SK-N-SH (cell line): Measurements from ENCODE around the gene TRIM29. TPM values are rescaled to one million over a fixed set of nuclear protein-coding genes. Genes with fewer than 3 reads are reported as not detected.

ENCODE experiments used
- CTCF ChIA-PET: fragments of 300-600, 350-600 bp; formaldehyde crosslinking; extraction: SDS; loops from one replicate; lab custom pipeline; 2021; lab: Yijun Ruan, JAX
- POLR2A ChIA-PET: fragments of 350-600 bp; sonication (Branson Sonifier 250); formaldehyde crosslinking; extraction: SDS; loops from one replicate; lab custom pipeline; 2020; ENCODE audit warnings: antibody characterized with exemption, inconsistent platforms; lab: Yijun Ruan, JAX
- DNase-seq: peaks from one replicate; pipeline ENCODE4 v3.0.0; 2012
- H2AFZ ChIP-seq: fragments of 200-600 bp; sonication (generic); 2 replicates; pipeline ENCODE4 v1.8.1; 2016; ENCODE audit warnings: antibody characterized with exemption, mild to moderate bottlenecking, low read depth
- H3F3A ChIP-seq: fragments of 200-600 bp; sonication (generic); replicated peaks from 2 replicates; pipeline ENCODE3; 2016; ENCODE audit warnings: antibody characterized with exemption, mild to moderate bottlenecking; ENCODE audit not compliant: insufficient read depth
- H3K27ac ChIP-seq, 2 experiments: fragments of 200-500 bp in 1 of 2; fragments of 200-600 bp in 1 of 2; sonication (Bioruptor generic) in 1 of 2; sonication (generic), shearing (Covaris generic) in 1 of 2; 2 replicates each; pipeline versions ENCODE4 v1.5.1 to v1.6.1; 2014 to 2016; ENCODE audit warnings: low read depth in 2 of 2, inconsistent platforms in 1 of 2, low read length in 1 of 2, mild to moderate bottlenecking in 1 of 2, mixed read lengths in 1 of 2
- H3K27me3 ChIP-seq: fragments of 200-600 bp; sonication (generic), shearing (Covaris generic); 2 replicates; pipeline ENCODE4 v1.6.1; 2016; ENCODE audit warnings: mixed run types; ENCODE audit not compliant: insufficient read depth
- H3K36me3 ChIP-seq, 2 experiments: fragments of 200-500 bp in 1 of 2; fragments of 200-600 bp in 1 of 2; sonication (Bioruptor generic) in 1 of 2; sonication (generic) in 1 of 2; replicated peaks in 1 of 2; 2 replicates each; pipeline versions ENCODE3 to v1.5.1; 2014 to 2016; ENCODE audit warnings: low read length in 1 of 2, mild to moderate bottlenecking in 1 of 2; ENCODE audit not compliant: insufficient read depth in 2 of 2, control insufficient read depth in 1 of 2
- H3K4me1 ChIP-seq, 2 experiments: fragments of 200-500 bp in 1 of 2; fragments of 200-600 bp in 1 of 2; sonication (Bioruptor generic) in 1 of 2; sonication (generic), shearing (Covaris generic) in 1 of 2; 2 replicates each; pipeline versions ENCODE4 v1.5.1 to v1.6.1; 2014 to 2016; ENCODE audit warnings: low read depth in 1 of 2, low read length in 1 of 2, mixed run types in 1 of 2; ENCODE audit not compliant: insufficient read depth in 2 of 2, control insufficient read depth in 1 of 2
- H3K4me2 ChIP-seq: fragments of 200-600 bp; sonication (generic), shearing (Covaris generic); 2 replicates; pipeline ENCODE4 v1.6.1; 2017; ENCODE audit warnings: mixed run types
- H3K4me3 ChIP-seq, 2 experiments: fragments of 200-500 bp in 1 of 2; fragments of 200-600 bp in 1 of 2; sonication (Bioruptor generic) in 1 of 2; sonication (generic), shearing (Covaris generic) in 1 of 2; 2 replicates each; pipeline versions ENCODE4 v1.5.1 to v1.8.1; 2014 to 2016; ENCODE audit warnings: low read depth in 2 of 2, inconsistent platforms in 1 of 2, low read length in 1 of 2, mild to moderate bottlenecking in 1 of 2, mixed read lengths in 1 of 2, moderate library complexity in 1 of 2
- H3K79me2 ChIP-seq: fragments of 200-600 bp; sonication (generic); 2 replicates; pipeline ENCODE4 v1.8.1; 2017; ENCODE audit warnings: mild to moderate bottlenecking; ENCODE audit not compliant: insufficient read depth
- H3K9ac ChIP-seq: fragments of 200-600 bp; sonication (generic); 2 replicates; pipeline ENCODE4 v1.6.1; 2017; ENCODE audit warnings: mixed run types
- H3K9me2 ChIP-seq: fragments of 200-600 bp; sonication (generic); 2 replicates; pipeline ENCODE4 v1.6.1; 2017; ENCODE audit warnings: mixed run types
- H3K9me3 ChIP-seq: fragments of 200-600 bp; sonication (generic); 2 replicates; pipeline ENCODE4 v1.6.1; 2017; ENCODE audit warnings: mixed run types, mild to moderate bottlenecking, moderate library complexity
- H4K20me1 ChIP-seq: fragments of 200-600 bp; sonication (generic); 2 replicates; pipeline ENCODE4 v1.6.1; 2017; ENCODE audit warnings: mild to moderate bottlenecking, mixed run types; ENCODE audit not compliant: insufficient read depth
- CTCF ChIP-seq: fragments of 200-600 bp; sonication (generic); IDR thresholded peaks from 2 replicates; pipeline ENCODE4 v1.6.1; 2017; ENCODE audit warnings: antibody characterized with exemption, mild to moderate bottlenecking, moderate library complexity
- EP300 ChIP-seq, 2 experiments: IDR thresholded peaks; 2 replicates each; pipeline versions ENCODE4 v1.4.0 to v1.6.1; 2012; ENCODE audit warnings: borderline replicate concordance in 1 of 2, low read depth in 1 of 2, low read length in 1 of 2
- FOXM1 ChIP-seq: IDR thresholded peaks from 2 replicates; pipeline ENCODE4 v1.4.0; 2012; ENCODE audit warnings: low read depth, mild to moderate bottlenecking
- GATA2 ChIP-seq: sonication (generic); formaldehyde crosslinking; IDR thresholded peaks from 2 replicates; pipeline ENCODE4 v1.5.0; 2020; ENCODE audit warnings: mild to moderate bottlenecking, missing genetic modification reagents
- IRF3 ChIP-seq: fragments of 150-350 bp; IDR thresholded peaks from 2 replicates; pipeline ENCODE4 v1.6.1; 2016; ENCODE audit warnings: mild to moderate bottlenecking, low read depth, low read length
- JUND ChIP-seq: IDR thresholded peaks from 2 replicates; pipeline ENCODE4 v1.4.0; 2012
- MEF2A ChIP-seq: IDR thresholded peaks from 2 replicates; pipeline ENCODE4 v1.4.0; 2012; ENCODE audit warnings: low read depth, borderline replicate concordance
- PBX3 ChIP-seq: IDR thresholded peaks from 2 replicates; pipeline ENCODE4; 2012
- POLR2AphosphoS5 ChIP-seq: IDR thresholded peaks from 2 replicates; pipeline ENCODE4 v1.6.1; 2012; ENCODE audit warnings: low read depth, low read length
- RAD21 ChIP-seq: IDR thresholded peaks from 2 replicates; pipeline ENCODE4 v1.6.1; 2012; ENCODE audit warnings: mild to moderate bottlenecking, low read length
- TCF12 ChIP-seq: IDR thresholded peaks from 2 replicates; pipeline ENCODE4 v1.4.0; 2012
- TEAD4 ChIP-seq: IDR thresholded peaks from 2 replicates; pipeline ENCODE4 v1.4.0; 2012; ENCODE audit warnings: mild to moderate bottlenecking, borderline replicate concordance; ENCODE audit not compliant: insufficient read depth
- USF1 ChIP-seq: IDR thresholded peaks from 2 replicates; pipeline ENCODE4 v1.4.0; 2012; ENCODE audit warnings: low read depth, borderline replicate concordance
- USF2 ChIP-seq: fragments of 150-350 bp; IDR thresholded peaks from 2 replicates; pipeline ENCODE4 v1.6.1; 2017; ENCODE audit warnings: antibody characterized with exemption, low read length, low read depth, borderline replicate concordance
- YY1 ChIP-seq: IDR thresholded peaks from 2 replicates; pipeline ENCODE4 v1.4.0; 2012; ENCODE audit warnings: low read depth, mild to moderate bottlenecking
- whole genome bisulfite sequencing: methylation state at CpG from one replicate; pipeline ENCODE4 v1.1.6; 2017; ENCODE audit warnings: low lambda C conversion rate; 5-methylcytosine and 5-hydroxymethylcytosine counted together
- polyA plus RNA-seq, 3 experiments: library from polyadenylated mRNA; depleted of rRNA; stranded (reverse); fragments of >200 nt; gene quantifications; 2 replicates each; pipeline ENCODE4 v1.2.3, GENCODE V29; 2012

Gene TRIM29
- polyA plus RNA-seq, 1 of the 3 experiments (the other 2 are of a cell fraction) = 0.03 TPM

- Histone ChIP-seq H3K36me3 (no peaks in the 10 kb centered on the region), H3K9me2 (no peaks in the 10 kb centered on the region), H3K4me2 (no peak overlapping the region), H3K27ac (no peak overlapping the region), H3K27me3 (0 out of 2 replicates have a peak, but pooled peaks cover 6% of the 10 kb centered on the region), H3K9me3 (no peaks in the 10 kb centered on the region), H3F3A (no peaks in the 10 kb centered on the region), H4K20me1 (no peaks in the 10 kb centered on the region), H3K9ac (no peak overlapping the region), H3K4me3 (no peak overlapping the region), H2AFZ (no peak overlapping the region), H3K4me1 (peaks cover 0 to 26% of the 10 kb centered on the region in 2 experiments; a peak in 2 of 4 replicates), H3K79me2 (no peaks in the 10 kb centered on the region)
- CTCF ChIA-PET = interaction anchor here (0.7 kb wide), 1 partner anchor 141 kb away, joined by 3 read pairs; no protein-coding TSS in a partner anchor
- WGBS = 57% methylated on average over 4 of the region's 4 CpGs
- TF ChIP-seq POLR2AphosphoS5 (no peak), FOXM1 (no peak), EP300 (IDR thresholded peaks at IDR 0.05; ENCODE audit: borderline replicate concordance in 1 of 2, low read depth in 1 of 2, low read length in 1 of 2) (no peak), JUND (no peak), USF2 (no peak), PBX3 (no peak), YY1 (no peak), GATA2 (CRISPR knock-in tag) (no peak), USF1 (no peak), MEF2A (no peak), CTCF (no peak), RAD21 (no peak), IRF3 (no peak), TCF12 (no peak), TEAD4 (no peak)
- DNase-seq = no peak
- POLR2A ChIA-PET = no interaction called here
Observed at GRCh38 chr11:120065176-120065575, 72.7 kb downstream of the TRIM29 start.
